ENCODE data around the gene SEMA3F. TPM values are rescaled to one million over a fixed set of nuclear protein-coding genes. Genes with fewer than 3 reads are reported as not detected.

SEMA3F gene
- total and polyA plus RNA-seq, 2 experiments from 2014 or later: 2.3 to 67.6 TPM

- no peaks in the 10 kb centered on the region for H3K9me3 Mint-ChIP-seq
- Histone ChIP-seq H3K4me3 (no peak overlapping the region), H2AFZ (no peak overlapping the region), H3F3A (replicated peaks; ENCODE audit: low read depth) (0 out of 2 replicates have a peak, but pooled peaks cover 7% of the 10 kb centered on the region), H3K9me2 (ENCODE audit: insufficient read depth) (no peaks in the 10 kb centered on the region), H3K27ac (ENCODE audit: low read depth) (no peak overlapping the region), H3K27me3 (ENCODE audit: insufficient read depth) (no peaks in the 10 kb centered on the region), H4K20me1 (replicated peaks; ENCODE audit: insufficient read depth) (no peaks in the 10 kb centered on the region), H3K4me2 (no peak overlapping the region), H3K4me1 (ENCODE audit: insufficient read depth) (no peaks in the 10 kb centered on the region), H3K79me2 (replicated peaks; ENCODE audit: insufficient read depth) (no peaks in the 10 kb centered on the region), H3K36me3 (ENCODE audit: insufficient read depth) (no peaks in the 10 kb centered on the region)
- no peaks in the 10 kb centered on the region for H3K4me1 Mint-ChIP-seq
- no peak for TF ChIP-seq EZH2 (IDR thresholded peaks at IDR 0.05; ENCODE audit: low read depth, unreplicated experiment)
- TF ChIP-seq NANOG (IDR thresholded peaks at IDR 0.05; ENCODE audit: borderline replicate concordance): no peak
- no peak for TF ChIP-seq ZNF331 (CRISPR knock-in tag; IDR thresholded peaks at IDR 0.05; ENCODE audit: low read depth)
- no peak for TF ChIP-seq ZNF462 (CRISPR knock-in tag; IDR thresholded peaks at IDR 0.05)
- TF ChIP-seq CTCF (conservative IDR thresholded peaks at IDR 0.05; ENCODE audit: low read depth in 2 of 2): no peak
- ATAC-seq: no peak
- no peak overlapping the region for H3K27ac Mint-ChIP-seq
- DNase-seq (ENCODE audit: low spot score): no peak
- peaks cover 10% of the 10 kb centered on the region for H3K27me3 Mint-ChIP-seq (ENCODE audit: insufficient read depth, low read depth, poor library complexity)
- no peaks in the 10 kb centered on the region for H3K36me3 Mint-ChIP-seq (ENCODE audit: low read depth)
- H3K4me3 Mint-ChIP-seq: no peak overlapping the region
Measured at GRCh38 chr3:50218448-50218847, 63.3 kb downstream of the SEMA3F start.

Measured in GM23338 (cell line).